Fibroblast of lung (primary cell): Measurements from ENCODE around the gene ZNRF3.

ENCODE experiments used
- EZH2 ChIP-seq: IDR thresholded peaks from 2 replicates; pipeline ENCODE4 v1.5.1; 2012; ENCODE audit warnings: low read length, control low read depth, mild to moderate bottlenecking; ENCODE audit errors: missing control alignments
- TF ChIP-seq, protein P1 (sequence below), 2 donors: IDR thresholded peaks in 1 of 2; conservative IDR thresholded peaks in 1 of 2; 1 replicate in 1 of 2; 2 replicates in 1 of 2; pipeline ENCODE4 v1.5.1; 2011 to 2012; ENCODE audit warnings: low read length in 2 of 2, control low read depth in 1 of 2, inconsistent platforms in 1 of 2, low read depth in 1 of 2, mild to moderate bottlenecking in 1 of 2

DNA sequence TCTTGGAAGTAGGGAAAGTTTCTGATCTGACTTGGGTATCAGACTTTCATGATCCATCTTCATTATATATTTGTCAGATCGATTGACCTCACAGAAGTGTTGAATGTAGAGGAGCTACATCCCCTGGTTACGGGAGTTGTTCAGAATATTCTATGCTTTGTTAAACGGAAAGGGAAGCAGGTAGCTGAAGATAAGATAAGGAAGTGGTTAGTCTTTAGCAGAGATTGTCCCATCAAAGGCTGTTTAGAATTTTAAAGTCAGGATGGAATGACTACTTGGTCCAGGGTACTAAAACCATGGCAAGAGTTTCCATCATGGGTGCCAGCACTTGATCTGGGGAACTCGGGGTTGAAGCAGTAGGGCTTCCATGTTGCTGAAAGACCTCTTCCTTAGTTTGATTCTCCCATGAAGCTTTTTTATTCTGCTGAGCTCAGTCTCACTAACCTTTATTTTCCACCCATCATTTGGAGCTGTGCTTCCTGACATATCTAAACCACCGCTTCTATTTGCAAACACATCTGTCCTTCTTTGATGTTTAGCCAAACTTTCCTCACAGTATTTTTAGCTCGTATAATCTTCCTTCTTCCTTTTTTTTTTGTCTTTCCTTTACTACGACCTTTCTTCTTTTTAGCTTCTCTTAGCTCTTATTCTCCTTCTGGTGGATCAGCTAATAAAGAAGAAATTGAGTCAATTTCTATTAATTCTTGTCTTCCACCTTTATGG is 182.3 kb downstream of the ZNRF3 start:
- TF ChIP-seq, protein P1, sequence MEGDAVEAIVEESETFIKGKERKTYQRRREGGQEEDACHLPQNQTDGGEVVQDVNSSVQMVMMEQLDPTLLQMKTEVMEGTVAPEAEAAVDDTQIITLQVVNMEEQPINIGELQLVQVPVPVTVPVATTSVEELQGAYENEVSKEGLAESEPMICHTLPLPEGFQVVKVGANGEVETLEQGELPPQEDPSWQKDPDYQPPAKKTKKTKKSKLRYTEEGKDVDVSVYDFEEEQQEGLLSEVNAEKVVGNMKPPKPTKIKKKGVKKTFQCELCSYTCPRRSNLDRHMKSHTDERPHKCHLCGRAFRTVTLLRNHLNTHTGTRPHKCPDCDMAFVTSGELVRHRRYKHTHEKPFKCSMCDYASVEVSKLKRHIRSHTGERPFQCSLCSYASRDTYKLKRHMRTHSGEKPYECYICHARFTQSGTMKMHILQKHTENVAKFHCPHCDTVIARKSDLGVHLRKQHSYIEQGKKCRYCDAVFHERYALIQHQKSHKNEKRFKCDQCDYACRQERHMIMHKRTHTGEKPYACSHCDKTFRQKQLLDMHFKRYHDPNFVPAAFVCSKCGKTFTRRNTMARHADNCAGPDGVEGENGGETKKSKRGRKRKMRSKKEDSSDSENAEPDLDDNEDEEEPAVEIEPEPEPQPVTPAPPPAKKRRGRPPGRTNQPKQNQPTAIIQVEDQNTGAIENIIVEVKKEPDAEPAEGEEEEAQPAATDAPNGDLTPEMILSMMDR (conservative IDR thresholded peaks at IDR 0.05 in 1 of 2, IDR thresholded peaks at IDR 0.05 in 1 of 2; ENCODE audit: low read depth in 1 of 2, low read length in 2 of 2), result no peak
- TF ChIP-seq EZH2, result no peak
